ENCODE results near the gene PKD2. TPM values are rescaled to one million over a fixed set of nuclear protein-coding genes. Genes with fewer than 3 reads are reported as not detected.

PKD2 gene
- 55.6 TPM for total RNA-seq

GRCh38 chr4:88007304-88008121 lies at the start of gene PKD2:
Gene PKD2 (plus strand): TSS chr4:88007635. CDS start chr4:88007734, 99 bp downstream.

GRCh38 chr4:87975466-87975865 lies 32.0 kb upstream of the PKD2 start, which contains the start of gene SPP1:
Gene SPP1 (plus strand): TSS chr4:87975714. CDS start chr4:87976896, 1,182 bp downstream.

Small RNA genes within 50 kb of the gene (small RNA-seq; reads per million reads assigned to genes)
- not detected for gene RNU1-36P (ENCODE audit: low replicate concordance)

Other genes starting within 250 kb of the PKD2 start
- not detected for gene IBSP, start 208.1 kb upstream of the PKD2 start, total RNA-seq
- gene MEPE, start 174.7 kb upstream of the PKD2 start, total RNA-seq, result not detected
- 265 TPM for gene SPP1, start 31.9 kb upstream of the PKD2 start, total RNA-seq
- gene ABCG2, start 151.0 kb downstream of the PKD2 start, total RNA-seq, result 11.2 TPM